ENCODE results near the gene ALOX5AP. TPM values are rescaled to one million over a fixed set of nuclear protein-coding genes. Genes with fewer than 3 reads are reported as not detected.

The ALOX5AP gene
- total and polyA plus RNA-seq, 7 donors = 2.5 to 12.2 (median 5.2) TPM

GRCh38 chr13:30779016-30779415, 43.7 kb downstream of the ALOX5AP start:
- DNase-seq (no peak), ATAC-seq (no peak)
- no peaks in the 10 kb centered on the region for H3K27me3 ChIP-seq (ENCODE audit: insufficient read depth in 3 of 3, low read length in 2 of 3)
- H3K27ac ChIP-seq = no peak overlapping the region
- intact Hi-C loops (cut with DNase I) = no loop called here
- H3K9me3 ChIP-seq = no peaks in the 10 kb centered on the region
- H3K4me1 ChIP-seq = no peaks in the 10 kb centered on the region
- 67 to 82% (median 73%) methylated on average over 5 of the region's 5 CpGs for WGBS, 3 donors
- H3K36me3 ChIP-seq (ENCODE audit: insufficient read depth in 1 of 2, low read depth in 1 of 2) = no peaks in the 10 kb centered on the region
- H3K4me3 ChIP-seq = no peak overlapping the region
- no peak for TF ChIP-seq CTCF (IDR thresholded peaks at IDR 0.05)

- DNase-seq (no peak), ATAC-seq (no peak)
- intact Hi-C loops (cut with DNase I) = no loop called here
- Histone ChIP-seq H3K4me1 (no peaks in the 10 kb centered on the region), H3K27ac (no peak overlapping the region), H3K36me3 (ENCODE audit: insufficient read depth in 1 of 2, low read depth in 1 of 2) (no peaks in the 10 kb centered on the region), H3K9me3 (no peaks in the 10 kb centered on the region), H3K4me3 (no peak overlapping the region), H3K27me3 (ENCODE audit: insufficient read depth in 3 of 3, low read length in 2 of 3) (no peaks in the 10 kb centered on the region)
- no peak for TF ChIP-seq CTCF (IDR thresholded peaks at IDR 0.05)
- 81 to 89% (median 85%) methylated on average over 3 of the region's 3 CpGs for WGBS, 3 donors
These were observed 44.3 kb downstream of the ALOX5AP start for GRCh38 chr13:30779608-30780007.

DNA sequence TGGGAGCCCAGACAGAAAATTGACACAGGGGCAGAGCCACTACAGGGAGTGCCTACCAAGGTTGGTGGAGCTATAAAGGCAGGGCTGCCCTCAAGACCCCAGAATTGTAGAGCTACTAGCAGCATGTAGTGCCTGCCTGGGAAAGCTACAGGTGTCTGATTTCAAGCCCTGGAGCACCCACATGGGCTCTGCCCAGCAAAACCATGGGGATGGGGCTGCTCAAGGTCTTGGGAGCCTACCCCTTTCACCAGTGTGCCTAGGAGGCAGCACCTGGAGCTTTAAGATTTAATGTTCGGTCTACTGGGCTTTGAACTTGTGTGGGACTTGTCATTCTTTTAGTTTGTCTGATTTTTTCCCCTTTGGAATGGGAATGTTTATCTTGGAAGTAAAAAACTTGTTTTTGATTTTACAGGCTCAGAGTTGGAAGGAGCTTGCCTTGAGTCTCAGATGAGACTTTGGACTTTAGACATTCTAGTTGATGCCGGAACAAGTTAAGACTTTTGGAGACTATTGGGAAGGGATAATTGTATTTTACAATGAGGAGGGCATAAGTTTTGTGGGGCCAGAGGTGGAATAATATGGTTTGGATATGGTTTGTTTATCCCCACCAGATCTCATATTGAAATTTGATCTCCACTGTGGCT, 45.1 kb downstream of the ALOX5AP start:
- ATAC-seq = no peak
- intact Hi-C loops (cut with DNase I) = no loop called here

GRCh38 chr13:30785191-30785850, 50.0 kb downstream of the ALOX5AP start:
- TF ChIP-seq CTCF (IDR thresholded peaks at IDR 0.05) = no peak
- Histone ChIP-seq H3K27ac (no peak overlapping the region), H3K36me3 (ENCODE audit: insufficient read depth in 1 of 2, low read depth in 1 of 2) (no peaks in the 10 kb centered on the region), H3K4me1 (no peaks in the 10 kb centered on the region), H3K4me3 (no peak overlapping the region), H3K27me3 (ENCODE audit: insufficient read depth in 3 of 3, low read length in 2 of 3) (no peaks in the 10 kb centered on the region), H3K9me3 (no peaks in the 10 kb centered on the region)
- DNase-seq (no peak), ATAC-seq (no peak)
- 75 to 84% (median 76%) methylated on average over 8 of the region's 8 CpGs for WGBS, 3 donors
- intact Hi-C loops (cut with DNase I) = no loop called here

More for the DNA sequence above, 45.1 kb downstream of the ALOX5AP start:
- H3K4me1 ChIP-seq = no peaks in the 10 kb centered on the region
- 80 to 89% (median 84%) methylated on average over 2 of the region's 2 CpGs for WGBS, 3 donors
- H3K27ac ChIP-seq = no peak overlapping the region
- no peak overlapping the region for H3K4me3 ChIP-seq
- DNase-seq = no peak
- no peaks in the 10 kb centered on the region for H3K9me3 ChIP-seq
- TF ChIP-seq CTCF (IDR thresholded peaks at IDR 0.05) = no peak
- no peaks in the 10 kb centered on the region for H3K27me3 ChIP-seq (ENCODE audit: insufficient read depth in 3 of 3, low read length in 2 of 3)
- H3K36me3 ChIP-seq (ENCODE audit: insufficient read depth in 1 of 2, low read depth in 1 of 2) = no peaks in the 10 kb centered on the region

All from psoas muscle (tissue), 8 donors.